ENCODE measurements around the gene THSD4.

Gene THSD4

DNA sequence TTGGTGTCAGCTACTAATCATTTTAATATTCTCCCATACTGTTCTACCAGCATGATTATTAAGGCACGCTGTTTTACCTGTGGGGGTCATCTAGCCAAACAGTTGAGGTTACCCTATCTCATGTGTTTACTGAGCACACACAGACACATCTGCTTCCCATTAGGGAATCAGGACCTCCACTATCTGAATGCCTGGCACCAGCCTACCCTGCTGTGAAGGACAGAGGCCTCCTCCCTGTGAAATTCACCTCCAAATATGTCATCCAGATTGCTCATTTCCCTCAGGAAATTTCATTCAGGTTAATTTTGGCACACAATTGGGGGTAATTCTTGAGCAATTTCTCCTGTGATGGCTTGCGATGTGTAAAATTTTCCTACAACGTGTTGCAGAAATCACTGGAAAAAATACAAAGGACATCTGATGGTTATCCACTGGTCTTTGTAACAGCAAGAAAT lies 539.5 kb downstream of the THSD4 start:
- H3K27ac ChIP-seq (ENCODE audit: low read depth, low read length) = no peak overlapping the region
- no peaks in the 10 kb centered on the region for H3F3A ChIP-seq (ENCODE audit: control insufficient read depth, insufficient read depth)
- H3K79me2 ChIP-seq (ENCODE audit: control insufficient read depth, low read length) = no peaks in the 10 kb centered on the region
- H4K20me1 ChIP-seq (ENCODE audit: control insufficient read depth, insufficient read depth, low read depth, low read length) = no peaks in the 10 kb centered on the region
- TF ChIP-seq, protein P1, sequence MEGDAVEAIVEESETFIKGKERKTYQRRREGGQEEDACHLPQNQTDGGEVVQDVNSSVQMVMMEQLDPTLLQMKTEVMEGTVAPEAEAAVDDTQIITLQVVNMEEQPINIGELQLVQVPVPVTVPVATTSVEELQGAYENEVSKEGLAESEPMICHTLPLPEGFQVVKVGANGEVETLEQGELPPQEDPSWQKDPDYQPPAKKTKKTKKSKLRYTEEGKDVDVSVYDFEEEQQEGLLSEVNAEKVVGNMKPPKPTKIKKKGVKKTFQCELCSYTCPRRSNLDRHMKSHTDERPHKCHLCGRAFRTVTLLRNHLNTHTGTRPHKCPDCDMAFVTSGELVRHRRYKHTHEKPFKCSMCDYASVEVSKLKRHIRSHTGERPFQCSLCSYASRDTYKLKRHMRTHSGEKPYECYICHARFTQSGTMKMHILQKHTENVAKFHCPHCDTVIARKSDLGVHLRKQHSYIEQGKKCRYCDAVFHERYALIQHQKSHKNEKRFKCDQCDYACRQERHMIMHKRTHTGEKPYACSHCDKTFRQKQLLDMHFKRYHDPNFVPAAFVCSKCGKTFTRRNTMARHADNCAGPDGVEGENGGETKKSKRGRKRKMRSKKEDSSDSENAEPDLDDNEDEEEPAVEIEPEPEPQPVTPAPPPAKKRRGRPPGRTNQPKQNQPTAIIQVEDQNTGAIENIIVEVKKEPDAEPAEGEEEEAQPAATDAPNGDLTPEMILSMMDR (IDR thresholded peaks at IDR 0.05; ENCODE audit: low read depth, low read length, poor library complexity, severe bottlenecking) = no peak
- no peak for TF ChIP-seq EZH2phosphoT487 (IDR thresholded peaks at IDR 0.05; ENCODE audit: borderline replicate concordance, low read length)
- H3K4me3 ChIP-seq (ENCODE audit: low read length) = no peak overlapping the region
- H3K27me3 ChIP-seq (ENCODE audit: control insufficient read depth, low read length) = peaks cover 2% of the 10 kb centered on the region; the same call in 1 of the 2 replicates
- no peaks in the 10 kb centered on the region for H3K9me3 ChIP-seq (ENCODE audit: control insufficient read depth, insufficient read depth, low read length)
- no peaks in the 10 kb centered on the region for H3K9me2 ChIP-seq (replicated peaks; ENCODE audit: control insufficient read depth, low read length)
- no peak overlapping the region for H3K4me2 ChIP-seq (ENCODE audit: low read length)
- H3K36me3 ChIP-seq (ENCODE audit: control insufficient read depth, low read length) = no peaks in the 10 kb centered on the region
- H3K4me1 ChIP-seq (ENCODE audit: control insufficient read depth, low read length) = no peaks in the 10 kb centered on the region

GRCh38 chr15:71656425-71656824 lies 541.2 kb downstream of the THSD4 start:
- no peaks in the 10 kb centered on the region for H3K4me1 ChIP-seq (ENCODE audit: control insufficient read depth, low read length)
- H3K79me2 ChIP-seq (ENCODE audit: control insufficient read depth, low read length) = no peaks in the 10 kb centered on the region
- H3K27me3 ChIP-seq (ENCODE audit: control insufficient read depth, low read length) = peaks cover 2% of the 10 kb centered on the region; the same call in 1 of the 2 replicates
- TF ChIP-seq, protein P1 (IDR thresholded peaks at IDR 0.05; ENCODE audit: low read depth, low read length, poor library complexity, severe bottlenecking) = no peak
- no peak for TF ChIP-seq EZH2phosphoT487 (IDR thresholded peaks at IDR 0.05; ENCODE audit: borderline replicate concordance, low read length)
- no peak overlapping the region for H3K4me3 ChIP-seq (ENCODE audit: low read length)
- no peaks in the 10 kb centered on the region for H3F3A ChIP-seq (ENCODE audit: control insufficient read depth, insufficient read depth)
- H3K9me2 ChIP-seq (replicated peaks; ENCODE audit: control insufficient read depth, low read length) = no peaks in the 10 kb centered on the region
- no peak overlapping the region for H3K4me2 ChIP-seq (ENCODE audit: low read length)
- H4K20me1 ChIP-seq (ENCODE audit: control insufficient read depth, insufficient read depth, low read depth, low read length) = no peaks in the 10 kb centered on the region
- H3K36me3 ChIP-seq (ENCODE audit: control insufficient read depth, low read length) = no peaks in the 10 kb centered on the region
- no peaks in the 10 kb centered on the region for H3K9me3 ChIP-seq (ENCODE audit: control insufficient read depth, insufficient read depth, low read length)
- H3K27ac ChIP-seq (ENCODE audit: low read depth, low read length) = no peak overlapping the region

- no peaks in the 10 kb centered on the region for H4K20me1 ChIP-seq (ENCODE audit: control insufficient read depth, insufficient read depth, low read depth, low read length)
Measured at GRCh38 chr15:71657141-71657540, 541.9 kb downstream of the THSD4 start.

More at GRCh38 chr15:71657141-71657540, 541.9 kb downstream of the THSD4 start:
- Histone ChIP-seq H3K79me2 (ENCODE audit: control insufficient read depth, low read length) (no peaks in the 10 kb centered on the region), H3F3A (ENCODE audit: control insufficient read depth, insufficient read depth) (no peaks in the 10 kb centered on the region), H3K27me3 (ENCODE audit: control insufficient read depth, low read length) (peaks cover 4% of the 10 kb centered on the region; the same call in 1 of the 2 replicates), H3K4me2 (ENCODE audit: low read length) (no peak overlapping the region), H3K4me3 (ENCODE audit: low read length) (no peak overlapping the region), H3K36me3 (ENCODE audit: control insufficient read depth, low read length) (no peaks in the 10 kb centered on the region), H3K9me2 (replicated peaks; ENCODE audit: control insufficient read depth, low read length) (no peaks in the 10 kb centered on the region), H3K9me3 (ENCODE audit: control insufficient read depth, insufficient read depth, low read length) (no peaks in the 10 kb centered on the region), H3K4me1 (ENCODE audit: control insufficient read depth, low read length) (no peaks in the 10 kb centered on the region), H3K27ac (ENCODE audit: low read depth, low read length) (no peak overlapping the region)
- TF ChIP-seq, protein P1 (IDR thresholded peaks at IDR 0.05; ENCODE audit: low read depth, low read length, poor library complexity, severe bottlenecking) = no peak
- no peak for TF ChIP-seq EZH2phosphoT487 (IDR thresholded peaks at IDR 0.05; ENCODE audit: borderline replicate concordance, low read length)
